Measurements from ENCODE around the gene PNLIPRP2.

PNLIPRP2 gene

DNA sequence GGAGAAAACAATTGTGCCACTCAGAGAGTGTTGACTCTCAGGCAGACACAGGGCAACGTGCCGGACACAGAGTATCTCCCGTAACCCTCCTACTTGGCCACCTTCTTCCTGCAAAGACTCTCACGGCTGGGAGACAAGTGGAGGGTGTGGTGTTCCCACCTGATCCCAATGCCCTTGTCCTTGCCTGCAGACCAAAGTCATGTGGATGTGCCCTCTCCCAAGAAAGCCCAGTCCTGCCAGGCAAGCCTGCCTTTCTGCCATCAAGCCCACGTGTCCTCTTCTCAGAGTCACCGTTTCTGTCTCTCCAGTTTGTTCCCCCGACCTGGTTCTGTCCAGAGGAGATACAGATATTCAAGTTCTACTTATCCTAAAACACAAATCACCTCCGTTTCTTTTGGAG is 723 bp downstream of the PNLIPRP2 start:
- POLR2A ChIA-PET = no interaction called here

GRCh38 chr10:116621934-116622655 is 1.3 kb downstream of the PNLIPRP2 start:
- POLR2A ChIA-PET = no interaction called here
- no peak for TF ChIP-seq L3MBTL2 (conservative IDR thresholded peaks at IDR 0.05)
- no peak for TF ChIP-seq ELF4 (IDR thresholded peaks at IDR 0.05)
- TF ChIP-seq FOXA1 (IDR thresholded peaks at IDR 0.05) = no peak
- TF ChIP-seq SUZ12 (IDR thresholded peaks at IDR 0.05) = no peak
- no peak for TF ChIP-seq ZNF384 (IDR thresholded peaks at IDR 0.05)
- no peak for TF ChIP-seq TARDBP (IDR thresholded peaks at IDR 0.05)
- TF ChIP-seq HDGF (IDR thresholded peaks at IDR 0.05; ENCODE audit: borderline replicate concordance) = no peak
- TF ChIP-seq NFRKB (IDR thresholded peaks at IDR 0.05) = no peak
- no peak for TF ChIP-seq LEF1 (IDR thresholded peaks at IDR 0.05; ENCODE audit: borderline replicate concordance)
- TF ChIP-seq BHLHE40 (IDR thresholded peaks at IDR 0.05; ENCODE audit: borderline replicate concordance) = no peak
- TF ChIP-seq SP1 (IDR thresholded peaks at IDR 0.05) = no peak
- TF ChIP-seq CTBP1 (IDR thresholded peaks at IDR 0.05; ENCODE audit: borderline replicate concordance) = no peak
- no peak for TF ChIP-seq PKNOX1 (IDR thresholded peaks at IDR 0.05)
- TF ChIP-seq FOXK2 (IDR thresholded peaks at IDR 0.05) = no peak
- TF ChIP-seq FOXM1 (IDR thresholded peaks at IDR 0.05; ENCODE audit: borderline replicate concordance) = no peak
- TF ChIP-seq ARNT (IDR thresholded peaks at IDR 0.05) = no peak
- CTCF ChIA-PET = no interaction called here
- DNase-seq (ENCODE audit: extremely low spot score) = no peak

More for the DNA sequence above, 723 bp downstream of the PNLIPRP2 start:
- CTCF ChIA-PET = no interaction called here
- no peak for DNase-seq (ENCODE audit: extremely low spot score)
- TF ChIP-seq SP1 (IDR thresholded peaks at IDR 0.05) (no peak), SUZ12 (IDR thresholded peaks at IDR 0.05) (no peak), LEF1 (IDR thresholded peaks at IDR 0.05; ENCODE audit: borderline replicate concordance) (no peak), FOXK2 (IDR thresholded peaks at IDR 0.05) (no peak), CTBP1 (IDR thresholded peaks at IDR 0.05; ENCODE audit: borderline replicate concordance) (no peak), HDGF (IDR thresholded peaks at IDR 0.05; ENCODE audit: borderline replicate concordance) (no peak)

- DNase-seq (ENCODE audit: extremely low spot score) = no peak
- ChIA-PET POLR2A (no interaction called here), CTCF (no interaction called here)
- TF ChIP-seq PKNOX1 (IDR thresholded peaks at IDR 0.05) (no peak), SUZ12 (IDR thresholded peaks at IDR 0.05) (no peak), FOXM1 (IDR thresholded peaks at IDR 0.05; ENCODE audit: borderline replicate concordance) (no peak), ZNF384 (IDR thresholded peaks at IDR 0.05) (no peak), LEF1 (IDR thresholded peaks at IDR 0.05; ENCODE audit: borderline replicate concordance) (no peak), TARDBP (IDR thresholded peaks at IDR 0.05) (no peak), ELF4 (IDR thresholded peaks at IDR 0.05) (no peak), BHLHE40 (IDR thresholded peaks at IDR 0.05; ENCODE audit: borderline replicate concordance) (no peak), NFRKB (IDR thresholded peaks at IDR 0.05) (no peak), HDGF (IDR thresholded peaks at IDR 0.05; ENCODE audit: borderline replicate concordance) (no peak)
Observed at GRCh38 chr10:116625845-116626244, 5.1 kb downstream of the PNLIPRP2 start.

GRCh38 chr10:116626815-116627214 is 6.1 kb downstream of the PNLIPRP2 start:
- CTCF ChIA-PET = interaction anchor here (0.5 to 1.5 kb wide), 5 partner anchors 20 to 1047 kb away, joined by 3 to 11 read pairs (median 4); no protein-coding TSS in a partner anchor
- DNase-seq (ENCODE audit: extremely low spot score) = no peak
- POLR2A ChIA-PET = no interaction called here
- TF ChIP-seq FOXM1 (IDR thresholded peaks at IDR 0.05; ENCODE audit: borderline replicate concordance) (no peak), HDGF (IDR thresholded peaks at IDR 0.05; ENCODE audit: borderline replicate concordance) (no peak), SP1 (IDR thresholded peaks at IDR 0.05) (no peak), FOXK2 (IDR thresholded peaks at IDR 0.05) (no peak), LEF1 (IDR thresholded peaks at IDR 0.05; ENCODE audit: borderline replicate concordance) (no peak), SUZ12 (IDR thresholded peaks at IDR 0.05) (no peak), ARNT (IDR thresholded peaks at IDR 0.05) (no peak), CTBP1 (IDR thresholded peaks at IDR 0.05; ENCODE audit: borderline replicate concordance) (no peak), ELF4 (IDR thresholded peaks at IDR 0.05) (no peak), TARDBP (IDR thresholded peaks at IDR 0.05) (no peak), PKNOX1 (IDR thresholded peaks at IDR 0.05) (no peak), L3MBTL2 (conservative IDR thresholded peaks at IDR 0.05) (no peak), BHLHE40 (IDR thresholded peaks at IDR 0.05; ENCODE audit: borderline replicate concordance) (no peak), NFRKB (IDR thresholded peaks at IDR 0.05) (no peak), ZNF384 (IDR thresholded peaks at IDR 0.05) (no peak), FOXA1 (IDR thresholded peaks at IDR 0.05) (no peak)

GRCh38 chr10:116627386-116627933 is 6.7 kb downstream of the PNLIPRP2 start:
- ChIA-PET CTCF (interaction anchor here (1.2 to 1.5 kb wide), 3 partner anchors 161 to 589 kb away, joined by 3 to 11 read pairs (median 7); no protein-coding TSS in a partner anchor), POLR2A (interaction anchor here (0.9 kb wide), 1 partner anchor 161 kb away, joined by 4 read pairs; no protein-coding TSS in a partner anchor)
- no peak for TF ChIP-seq LEF1 (IDR thresholded peaks at IDR 0.05; ENCODE audit: borderline replicate concordance)
- TF ChIP-seq PKNOX1 (IDR thresholded peaks at IDR 0.05) = no peak
- TF ChIP-seq NFRKB (IDR thresholded peaks at IDR 0.05) = no peak
- no peak for TF ChIP-seq HDGF (IDR thresholded peaks at IDR 0.05; ENCODE audit: borderline replicate concordance)
- TF ChIP-seq ELF4 (IDR thresholded peaks at IDR 0.05) = no peak
- TF ChIP-seq TARDBP (IDR thresholded peaks at IDR 0.05) = no peak
- no peak for TF ChIP-seq L3MBTL2 (conservative IDR thresholded peaks at IDR 0.05)
- no peak for TF ChIP-seq FOXK2 (IDR thresholded peaks at IDR 0.05)
- no peak for TF ChIP-seq SUZ12 (IDR thresholded peaks at IDR 0.05)
- no peak for TF ChIP-seq ZNF384 (IDR thresholded peaks at IDR 0.05)
- TF ChIP-seq CTBP1 (IDR thresholded peaks at IDR 0.05; ENCODE audit: borderline replicate concordance) = no peak
- no peak for TF ChIP-seq SP1 (IDR thresholded peaks at IDR 0.05)
- no peak for DNase-seq (ENCODE audit: extremely low spot score)
